ENCODE measurements around the gene SH3BP5. TPM values are rescaled to one million over a fixed set of nuclear protein-coding genes. Genes with fewer than 3 reads are reported as not detected.

Gene SH3BP5
- total RNA-seq, 1 experiment from 2014 or later, result 39.3 TPM

- Histone ChIP-seq H3K9me3 (ENCODE audit: insufficient read depth, low read depth) (no peaks in the 10 kb centered on the region), H3K4me3 (no peak overlapping the region), H3K36me3 (ENCODE audit: low read depth) (no peaks in the 10 kb centered on the region), H2AFZ (no peak overlapping the region), H3K27ac (no peak overlapping the region), H3K79me2 (ENCODE audit: low read depth) (no peaks in the 10 kb centered on the region), H4K20me1 (ENCODE audit: insufficient read depth) (no peaks in the 10 kb centered on the region), H3K4me1 (replicated peaks; ENCODE audit: insufficient read depth) (peaks cover 16% of the 10 kb centered on the region), H3K4me2 (no peak overlapping the region), H3K9me2 (ENCODE audit: insufficient read depth) (peaks cover 5% of the 10 kb centered on the region; the same call in 1 of the 2 replicates), H3F3A (ENCODE audit: insufficient read depth, low read depth) (peaks cover 10% of the 10 kb centered on the region), H3K27me3 (ENCODE audit: insufficient read depth, low read depth) (no peaks in the 10 kb centered on the region)
- intact Hi-C loops (cut with micrococcal nuclease; ENCODE audit: unreplicated experiment), result no loop called here
- DNase-seq, result no peak
- ChIA-PET CTCF (no interaction called here), POLR2A (ENCODE audit: unreplicated experiment) (no interaction called here)
- no TSS peak for BruUV-seq (replicated peaks)
- TF ChIP-seq EZH2 (IDR thresholded peaks at IDR 0.05; ENCODE audit: low read depth), result no peak
- TF ChIP-seq, protein P1, sequence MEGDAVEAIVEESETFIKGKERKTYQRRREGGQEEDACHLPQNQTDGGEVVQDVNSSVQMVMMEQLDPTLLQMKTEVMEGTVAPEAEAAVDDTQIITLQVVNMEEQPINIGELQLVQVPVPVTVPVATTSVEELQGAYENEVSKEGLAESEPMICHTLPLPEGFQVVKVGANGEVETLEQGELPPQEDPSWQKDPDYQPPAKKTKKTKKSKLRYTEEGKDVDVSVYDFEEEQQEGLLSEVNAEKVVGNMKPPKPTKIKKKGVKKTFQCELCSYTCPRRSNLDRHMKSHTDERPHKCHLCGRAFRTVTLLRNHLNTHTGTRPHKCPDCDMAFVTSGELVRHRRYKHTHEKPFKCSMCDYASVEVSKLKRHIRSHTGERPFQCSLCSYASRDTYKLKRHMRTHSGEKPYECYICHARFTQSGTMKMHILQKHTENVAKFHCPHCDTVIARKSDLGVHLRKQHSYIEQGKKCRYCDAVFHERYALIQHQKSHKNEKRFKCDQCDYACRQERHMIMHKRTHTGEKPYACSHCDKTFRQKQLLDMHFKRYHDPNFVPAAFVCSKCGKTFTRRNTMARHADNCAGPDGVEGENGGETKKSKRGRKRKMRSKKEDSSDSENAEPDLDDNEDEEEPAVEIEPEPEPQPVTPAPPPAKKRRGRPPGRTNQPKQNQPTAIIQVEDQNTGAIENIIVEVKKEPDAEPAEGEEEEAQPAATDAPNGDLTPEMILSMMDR (conservative IDR thresholded peaks at IDR 0.05), result no peak
These were observed 8.8 kb upstream of the SH3BP5 start for GRCh38 chr3:15341030-15341726.

DNA sequence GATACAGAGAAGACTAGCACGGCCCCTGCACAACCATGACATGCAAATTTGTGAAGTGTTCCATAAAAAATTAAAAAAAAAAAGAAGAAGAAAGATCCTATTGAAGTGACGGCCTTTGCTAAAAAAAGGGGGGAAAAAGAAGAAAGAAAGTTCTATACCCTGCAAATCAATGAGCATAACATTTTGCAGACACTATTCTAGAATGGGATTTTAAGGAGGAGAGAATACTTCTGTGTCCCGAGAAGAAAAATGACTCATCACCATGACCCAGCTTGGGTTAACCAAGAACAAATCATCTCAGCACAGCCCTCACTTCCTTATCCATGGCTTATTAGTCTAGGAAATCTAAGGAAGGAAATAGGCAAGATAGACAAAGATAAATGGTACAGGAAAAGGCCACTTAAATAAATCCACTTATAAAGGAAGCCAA lies 7.4 kb upstream of the SH3BP5 start:
- TF ChIP-seq EZH2 (IDR thresholded peaks at IDR 0.05; ENCODE audit: low read depth), result no peak
- TF ChIP-seq, protein P1 (conservative IDR thresholded peaks at IDR 0.05), result no peak
- Histone ChIP-seq H3K4me3 (no peak overlapping the region), H3K79me2 (ENCODE audit: low read depth) (no peaks in the 10 kb centered on the region), H2AFZ (no peak overlapping the region), H3K27ac (0 out of 2 replicates have a peak overlapping the region, but pooled peaks have one; percentile 10), H3K4me2 (no peak overlapping the region), H3K4me1 (replicated peaks; ENCODE audit: insufficient read depth) (peaks cover 26% of the 10 kb centered on the region), H3K36me3 (ENCODE audit: low read depth) (no peaks in the 10 kb centered on the region), H4K20me1 (ENCODE audit: insufficient read depth) (no peaks in the 10 kb centered on the region), H3K9me2 (ENCODE audit: insufficient read depth) (peaks cover 5% of the 10 kb centered on the region; the same call in 1 of the 2 replicates), H3F3A (ENCODE audit: insufficient read depth, low read depth) (peaks cover 10% of the 10 kb centered on the region), H3K9me3 (ENCODE audit: insufficient read depth, low read depth) (no peaks in the 10 kb centered on the region), H3K27me3 (ENCODE audit: insufficient read depth, low read depth) (no peaks in the 10 kb centered on the region)
- intact Hi-C loops (cut with micrococcal nuclease; ENCODE audit: unreplicated experiment), result no loop called here
- BruUV-seq (replicated peaks), result no TSS peak
- peak in 1 of 2 experiments; percentile 59 for DNase-seq
- CTCF ChIA-PET, result no interaction called here
- POLR2A ChIA-PET (ENCODE audit: unreplicated experiment), result interaction anchor here (0.7 kb wide), 2 partner anchors 65 to 97 kb away, joined by 3 to 6 read pairs; no protein-coding TSS in a partner anchor

- no TSS peak for BruUV-seq (replicated peaks)
- Histone ChIP-seq H3K4me2 (no peak overlapping the region), H3K27me3 (ENCODE audit: insufficient read depth, low read depth) (no peaks in the 10 kb centered on the region), H3K36me3 (ENCODE audit: low read depth) (no peaks in the 10 kb centered on the region), H3F3A (ENCODE audit: insufficient read depth, low read depth) (peaks cover 14% of the 10 kb centered on the region), H3K4me3 (no peak overlapping the region), H4K20me1 (ENCODE audit: insufficient read depth) (no peaks in the 10 kb centered on the region), H3K9me3 (ENCODE audit: insufficient read depth, low read depth) (no peaks in the 10 kb centered on the region), H3K4me1 (replicated peaks; ENCODE audit: insufficient read depth) (peaks cover 28% of the 10 kb centered on the region), H3K79me2 (ENCODE audit: low read depth) (no peaks in the 10 kb centered on the region), H2AFZ (no peak overlapping the region), H3K27ac (no peak overlapping the region), H3K9me2 (ENCODE audit: insufficient read depth) (peaks cover 5% of the 10 kb centered on the region; the same call in 1 of the 2 replicates)
- ChIA-PET CTCF (no interaction called here), POLR2A (ENCODE audit: unreplicated experiment) (no interaction called here)
- DNase-seq, result no peak
- intact Hi-C loops (cut with micrococcal nuclease; ENCODE audit: unreplicated experiment), result no loop called here
- TF ChIP-seq, protein P1 (conservative IDR thresholded peaks at IDR 0.05), result no peak
- TF ChIP-seq EZH2 (IDR thresholded peaks at IDR 0.05; ENCODE audit: low read depth), result no peak
These were observed 6.6 kb upstream of the SH3BP5 start for GRCh38 chr3:15339001-15339400.
